Measurements from ENCODE around the gene GGT6.

GGT6 gene

DNA sequence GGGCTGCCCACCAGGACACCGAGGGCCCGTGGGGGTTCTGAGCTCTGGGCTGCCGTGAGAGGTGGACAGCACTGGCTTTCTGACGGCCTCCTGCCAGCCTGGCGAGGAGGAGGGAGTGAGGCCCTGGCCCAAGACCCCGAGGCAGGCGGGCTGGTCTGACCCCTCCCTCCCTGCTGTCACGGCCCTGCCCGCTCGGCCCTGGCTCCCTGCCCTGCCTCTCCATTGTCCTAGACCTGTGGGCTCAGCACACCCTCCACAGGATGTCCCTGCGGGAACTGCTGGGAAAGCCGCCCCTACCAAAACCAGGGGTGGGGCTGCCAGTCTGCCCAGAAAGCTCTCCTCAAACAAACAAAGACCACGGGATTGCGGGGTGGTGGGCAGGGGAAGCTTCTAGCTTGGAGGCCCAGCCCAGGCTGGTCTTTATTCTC lies 41.0 kb downstream of the GGT6 start:
- DNase-seq: no peak

DNA sequence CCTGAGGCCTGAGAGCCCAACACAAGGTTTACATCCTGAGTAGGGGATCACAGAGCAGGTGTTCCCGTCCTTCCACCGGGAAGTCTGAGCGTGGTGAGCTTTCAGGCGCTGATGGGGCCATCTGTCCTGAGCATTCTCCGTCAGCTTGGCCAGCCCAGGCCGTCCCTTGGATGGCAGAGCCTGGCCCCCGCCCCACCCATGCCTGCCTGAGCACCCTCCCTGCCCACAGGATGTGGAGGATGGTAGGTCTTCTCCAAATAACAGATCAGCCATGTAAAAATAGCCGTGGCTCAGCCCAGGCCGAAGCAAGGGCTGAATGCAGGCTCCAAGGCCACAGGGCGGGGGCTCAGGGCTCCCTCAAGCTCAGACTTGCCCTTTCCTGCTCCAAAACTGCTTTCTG lies 41.5 kb downstream of the GGT6 start:
- DNase-seq: no peak

DNA sequence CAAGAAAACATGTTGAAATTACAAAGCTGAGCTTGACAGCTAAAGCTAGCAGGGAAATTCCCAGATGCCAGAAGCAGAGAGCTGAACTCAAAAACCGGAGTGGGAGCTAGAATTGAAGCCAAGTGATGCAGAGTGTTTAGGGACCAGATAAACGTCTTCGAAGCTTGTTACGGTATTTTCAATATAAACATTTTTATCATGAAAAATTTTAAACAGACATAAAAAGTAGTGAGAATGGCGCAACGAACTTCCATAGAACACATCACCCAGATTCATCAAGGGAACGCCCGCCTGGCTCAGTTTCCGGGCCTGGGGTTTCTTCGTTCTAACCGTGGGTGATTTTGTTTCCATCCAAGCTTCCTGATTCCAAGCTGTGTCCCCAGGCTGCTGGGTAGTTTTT lies 43.6 kb downstream of the GGT6 start:
- no peak for DNase-seq

DNA sequence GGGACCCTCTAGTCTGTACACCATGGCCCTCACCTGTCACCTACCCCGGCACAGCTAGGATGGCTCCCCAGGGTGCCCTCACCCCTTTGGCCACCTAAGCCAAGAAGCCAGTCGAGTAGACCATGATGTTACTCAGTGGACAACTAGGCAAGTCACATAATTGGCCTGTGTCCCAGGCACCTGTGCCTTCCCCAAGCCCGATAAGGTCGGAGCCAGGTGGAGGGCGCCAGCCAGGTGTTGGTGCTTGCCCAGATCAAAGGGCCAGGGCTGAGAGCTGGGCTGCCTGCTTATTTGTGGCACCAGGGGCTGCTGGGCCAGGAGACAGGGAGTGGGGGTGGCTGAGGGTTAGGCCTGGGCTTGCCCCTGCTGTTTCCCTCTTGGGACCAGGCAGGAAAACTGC lies 44.9 kb downstream of the GGT6 start:
- DNase-seq: no peak

DNA sequence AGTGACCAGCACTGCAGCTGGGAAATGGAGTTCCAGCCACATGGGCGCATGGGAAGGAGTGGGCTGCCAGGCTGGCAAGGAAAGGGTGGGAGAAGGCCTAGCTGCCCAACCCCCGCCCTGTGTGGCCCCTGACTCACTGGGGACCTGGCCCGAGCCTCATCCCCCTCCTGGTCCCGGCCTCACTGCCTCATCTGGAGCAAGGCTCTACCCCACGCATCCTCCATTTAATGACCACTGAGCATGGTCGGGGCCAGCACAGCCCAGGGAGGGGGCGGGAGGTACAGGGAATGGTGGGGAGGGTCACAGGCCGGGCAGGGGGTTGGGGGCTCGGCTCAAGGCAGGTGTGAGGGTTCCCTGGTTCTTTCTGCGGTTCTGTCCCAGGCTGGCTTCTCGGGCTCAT lies 45.6 kb downstream of the GGT6 start:
- no peak for DNase-seq

DNA sequence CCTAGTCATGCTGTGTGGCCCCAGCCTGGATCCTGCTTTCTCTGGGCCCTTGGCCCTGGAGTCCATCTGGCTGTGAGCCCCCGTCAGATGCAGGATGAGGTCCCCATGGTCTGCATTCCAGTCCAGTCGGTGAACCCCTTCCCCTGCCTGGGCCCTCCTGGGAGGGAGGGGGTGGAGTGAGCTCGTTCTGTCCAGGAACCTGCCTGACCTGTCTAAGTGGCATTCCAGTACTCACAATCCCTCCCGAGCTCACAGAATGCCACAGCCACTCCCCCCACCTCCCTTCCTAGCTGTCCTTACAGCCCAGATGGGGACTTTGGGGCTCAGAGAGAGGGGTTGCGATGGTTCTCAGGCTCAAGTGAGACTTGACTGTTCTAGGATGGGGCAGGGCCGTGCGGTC lies 46.2 kb downstream of the GGT6 start:
- no peak for DNase-seq

DNA sequence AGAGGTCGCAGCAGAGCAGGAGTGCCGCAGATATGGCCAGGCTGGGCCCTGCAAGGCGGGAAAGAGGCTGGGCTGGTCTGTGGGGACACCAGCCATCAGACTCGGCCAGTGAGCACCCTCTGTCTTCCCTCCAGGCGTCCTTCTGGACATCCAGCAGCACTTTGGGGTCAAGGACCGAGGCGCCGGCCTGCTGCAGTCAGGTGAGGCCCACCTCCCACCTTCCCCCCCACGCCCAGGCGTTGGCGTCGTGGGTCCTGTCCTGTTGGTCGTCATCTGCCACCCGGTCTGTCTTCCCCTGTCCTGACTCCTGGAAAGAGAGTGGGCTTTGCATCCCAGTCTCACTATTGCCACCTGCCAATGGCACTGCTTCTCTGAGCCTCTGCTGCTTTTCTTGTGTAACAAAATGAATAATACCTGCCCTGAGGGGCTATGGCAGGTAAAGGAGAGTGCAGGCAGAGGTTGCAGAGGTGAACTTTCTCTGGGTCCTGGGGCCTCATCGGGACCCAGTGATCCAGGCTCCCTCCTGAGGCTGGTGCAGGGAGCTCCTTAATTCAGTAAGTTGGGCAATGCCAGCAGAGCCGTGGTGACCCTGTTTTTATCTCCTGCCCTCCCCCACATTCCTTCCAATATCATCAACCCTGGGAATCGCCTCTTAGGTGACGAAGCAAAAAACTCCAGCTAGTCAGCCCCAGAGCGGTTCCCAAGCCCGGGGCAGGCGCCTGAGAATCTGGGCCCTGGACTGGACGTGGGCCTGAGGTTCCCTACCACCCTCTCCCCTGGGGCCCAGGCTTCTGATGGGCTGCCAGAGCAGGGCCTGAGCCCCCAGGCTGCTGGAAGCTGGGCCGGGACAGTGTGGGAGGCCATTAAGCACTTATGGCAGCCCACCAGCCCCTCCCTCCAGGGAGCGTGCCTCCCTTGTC lies 47.0 kb downstream of the GGT6 start:
- no peak for DNase-seq

DNA sequence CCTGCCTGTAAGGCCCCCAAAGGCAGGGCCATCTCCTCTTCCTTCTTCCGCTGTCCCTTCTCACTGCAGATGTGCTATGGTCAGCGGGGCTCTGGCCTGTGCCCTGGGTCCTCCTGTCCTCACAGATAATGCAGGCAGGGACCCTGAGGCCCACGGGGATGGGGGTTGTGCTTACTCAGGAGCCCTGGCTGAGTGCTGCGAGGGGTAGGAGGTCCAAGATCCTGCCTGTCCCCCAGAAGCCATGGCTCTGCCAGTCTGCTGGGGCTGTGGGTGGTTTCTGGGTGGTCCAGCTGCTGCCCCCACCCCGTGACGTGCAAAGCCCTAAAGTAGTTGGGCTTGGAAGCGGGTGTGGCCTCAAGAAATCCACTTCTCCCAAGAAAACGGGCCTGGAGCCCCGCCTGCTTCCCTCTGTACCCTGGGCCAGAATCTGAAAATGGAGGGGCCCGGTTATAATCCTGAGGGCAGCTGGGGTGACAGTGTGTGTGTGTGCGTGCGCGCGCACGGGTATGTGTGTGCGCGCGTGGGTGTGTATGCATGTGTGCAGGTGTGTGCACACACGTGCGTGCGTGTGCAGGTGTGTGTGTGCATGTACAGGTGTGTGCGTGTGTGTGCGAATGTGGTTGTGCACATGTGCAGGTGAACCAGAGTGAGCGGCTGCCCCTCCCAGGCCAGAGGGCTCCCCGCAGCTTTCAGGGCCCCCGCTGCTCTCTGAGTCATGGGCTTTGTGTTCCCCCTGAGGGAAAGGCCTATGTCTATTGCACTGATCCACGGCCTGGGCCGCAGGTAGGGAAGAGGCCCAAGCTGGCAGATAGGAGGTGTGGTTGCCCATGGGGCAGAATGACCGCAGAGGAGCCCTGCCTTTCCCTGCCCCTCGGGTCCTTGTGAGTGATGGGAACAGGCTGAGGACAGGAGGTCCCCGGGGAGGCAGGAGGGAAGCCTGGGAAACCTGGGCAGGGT lies 47.9 kb downstream of the GGT6 start:
- DNase-seq: no peak

DNA sequence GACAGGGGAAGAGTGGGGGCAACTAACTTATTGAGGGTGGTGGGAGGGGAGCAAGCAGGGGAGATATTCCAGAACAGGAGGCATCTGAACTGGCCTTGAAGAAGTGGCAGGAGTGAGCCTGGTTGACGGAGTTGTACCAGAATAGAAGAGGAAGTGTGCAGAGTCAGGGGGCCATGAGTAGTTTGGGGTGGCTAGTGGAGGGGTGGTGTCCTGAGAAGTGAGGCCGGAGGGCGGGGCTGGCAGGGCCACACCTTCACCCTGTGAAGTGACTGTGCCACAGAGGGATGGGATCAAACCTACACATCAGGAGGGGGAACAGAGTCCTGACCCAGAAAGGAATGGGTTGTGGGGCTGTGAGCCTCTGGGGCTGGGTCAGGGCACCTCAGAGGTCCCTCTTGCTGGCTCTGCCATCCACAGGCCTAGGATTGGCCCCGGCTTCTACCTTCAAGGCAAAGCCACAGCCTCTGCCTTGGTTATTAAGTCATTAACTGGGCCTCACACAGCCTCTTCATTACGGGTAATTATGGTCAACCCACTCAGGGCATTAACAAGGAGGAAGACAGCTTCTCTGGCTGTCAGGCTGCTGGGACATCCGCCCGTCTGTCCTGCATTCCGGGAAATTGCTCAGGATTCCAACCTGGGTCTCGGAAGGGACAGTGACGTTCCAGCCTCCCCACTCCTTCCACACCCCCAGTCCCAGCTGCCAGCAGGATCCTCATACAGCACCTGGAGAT lies 49.0 kb downstream of the GGT6 start:
- no peak for DNase-seq

DNA sequence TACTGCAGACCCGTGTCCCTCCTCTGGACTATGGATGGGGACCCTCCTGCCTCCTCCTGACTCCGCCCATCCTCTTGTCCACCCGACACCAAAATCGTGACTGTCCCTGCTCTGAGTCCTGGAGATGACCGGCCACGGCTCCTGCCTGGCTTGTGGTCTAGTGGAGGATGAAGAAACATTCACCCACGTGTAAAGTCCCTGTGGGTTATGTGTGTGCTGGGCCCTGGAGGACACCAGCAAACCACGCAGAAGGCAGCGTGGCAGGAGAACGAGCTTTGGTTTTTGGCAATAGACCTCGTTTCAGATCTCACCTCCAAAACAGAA lies 49.8 kb downstream of the GGT6 start:
- no peak for DNase-seq

DNA sequence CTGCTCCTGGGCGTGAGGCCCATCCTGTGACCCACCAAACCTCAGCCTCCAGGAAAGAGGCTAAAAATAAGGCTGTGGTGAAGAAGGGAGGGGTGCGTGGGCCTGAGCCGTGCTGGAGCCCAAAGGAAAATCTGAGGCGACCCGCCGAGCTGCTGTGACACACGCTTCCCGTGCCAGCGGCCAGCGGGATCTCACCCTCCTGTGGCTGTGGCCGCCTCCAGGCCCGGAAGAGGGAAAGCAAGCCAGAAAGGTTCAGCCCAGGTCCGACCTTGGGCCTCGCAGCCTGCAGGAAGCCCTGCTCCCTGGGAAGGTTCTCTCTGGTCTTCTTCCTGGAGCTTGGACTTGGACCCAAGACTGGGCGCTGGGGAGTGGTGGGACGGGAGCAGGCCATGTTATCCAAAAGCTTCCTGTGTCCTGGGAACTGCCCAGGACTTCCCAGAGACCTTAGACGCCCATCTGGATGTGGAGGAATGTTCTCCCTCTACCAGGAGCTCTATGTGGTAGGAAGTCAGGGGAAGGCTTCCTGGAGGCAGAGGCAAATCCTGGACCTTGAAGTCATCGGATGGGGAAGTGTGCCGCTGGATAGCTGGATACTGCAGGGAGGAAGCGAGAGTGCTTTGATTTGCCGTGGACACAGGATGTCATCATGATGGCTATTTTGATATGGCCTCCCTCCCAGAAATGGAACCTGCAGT lies 50.3 kb downstream of the GGT6 start:
- no peak for DNase-seq

DNA sequence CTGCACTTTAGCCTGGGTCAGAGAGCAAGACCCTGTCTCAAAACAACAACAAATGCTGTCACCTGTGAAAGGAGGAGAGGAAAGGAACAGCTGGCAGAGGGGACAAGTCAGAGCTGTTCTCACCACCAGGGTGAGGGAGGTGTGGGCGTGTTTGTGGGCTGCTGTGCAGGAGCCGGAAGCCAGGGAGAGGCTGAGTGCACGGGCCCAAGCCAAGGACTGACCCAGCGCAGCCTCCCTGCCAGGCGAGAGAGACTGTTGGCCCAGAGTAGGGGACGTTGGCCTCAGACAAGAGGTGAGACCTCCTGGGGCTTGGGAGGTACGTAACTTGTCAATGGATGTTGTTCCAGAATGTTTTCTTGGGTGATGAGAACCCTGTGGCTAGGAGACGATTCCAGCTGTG lies 51.0 kb downstream of the GGT6 start:
- no peak for DNase-seq

DNA sequence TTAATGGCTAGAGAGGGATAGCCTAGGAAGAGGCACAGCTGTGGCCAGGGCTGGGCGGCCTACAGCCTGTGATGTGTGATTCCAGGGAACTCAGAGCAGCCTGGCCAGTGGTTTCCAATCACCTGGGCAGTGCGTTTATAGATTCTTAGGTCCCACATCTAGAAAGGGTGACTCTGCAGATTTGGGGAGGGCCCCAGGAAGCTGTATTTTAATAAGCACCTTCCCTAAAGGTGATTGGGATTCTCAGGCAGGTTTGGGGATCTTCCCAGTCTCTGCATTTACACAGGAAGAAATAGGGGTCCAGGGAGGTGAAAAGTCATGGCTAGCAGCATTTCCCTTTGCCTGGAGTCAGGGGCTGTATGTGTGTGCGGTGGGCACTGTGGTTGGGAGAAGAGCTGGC lies 52.2 kb downstream of the GGT6 start:
- DNase-seq: no peak

DNA sequence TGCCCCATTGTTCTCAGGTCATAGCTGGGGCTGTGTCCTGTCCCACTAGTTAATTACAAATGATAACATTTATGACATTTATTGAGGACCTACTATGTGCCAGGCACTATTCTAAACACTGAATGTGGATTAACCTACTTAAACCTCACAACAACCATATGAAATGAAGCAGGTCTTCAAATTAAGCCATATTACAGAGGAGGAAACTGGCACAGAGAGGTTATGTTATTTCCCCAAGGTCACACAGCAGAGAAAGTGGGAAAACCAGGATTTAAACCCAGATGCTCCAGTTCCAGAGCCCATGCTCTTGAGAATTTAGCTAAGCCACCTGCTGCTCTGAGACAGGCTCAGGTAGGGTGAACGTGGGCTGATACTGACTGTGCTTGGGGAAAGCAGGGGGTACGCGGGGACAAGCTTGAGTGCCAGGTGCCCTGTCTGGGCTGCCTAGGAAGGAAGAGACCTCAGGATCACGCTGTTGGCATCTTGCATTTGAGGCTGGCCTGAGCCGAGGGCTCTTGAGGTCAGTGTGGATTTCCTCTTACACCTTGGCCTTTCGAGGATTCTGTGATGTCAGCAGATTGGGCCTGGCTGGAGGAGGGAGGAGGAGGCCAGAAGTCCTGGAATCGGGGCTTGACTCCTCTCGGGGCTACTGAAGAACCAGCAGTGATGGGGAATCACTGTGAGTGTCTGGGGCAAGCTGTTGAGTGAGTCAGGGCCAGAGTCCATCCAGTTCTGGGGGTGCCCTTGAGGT lies 52.8 kb downstream of the GGT6 start:
- DNase-seq: no peak
